Endothelial cell of hepatic sinusoid (primary cell): ENCODE measurements around the gene RASGRF2.

Experiments used
- in situ Hi-C: cut with HindIII; loops from 2 replicates; pipeline ENCODE4 v1.10.0; 2017; ENCODE audit warnings: low sequenced_read_pairs

Gene RASGRF2

DNA sequence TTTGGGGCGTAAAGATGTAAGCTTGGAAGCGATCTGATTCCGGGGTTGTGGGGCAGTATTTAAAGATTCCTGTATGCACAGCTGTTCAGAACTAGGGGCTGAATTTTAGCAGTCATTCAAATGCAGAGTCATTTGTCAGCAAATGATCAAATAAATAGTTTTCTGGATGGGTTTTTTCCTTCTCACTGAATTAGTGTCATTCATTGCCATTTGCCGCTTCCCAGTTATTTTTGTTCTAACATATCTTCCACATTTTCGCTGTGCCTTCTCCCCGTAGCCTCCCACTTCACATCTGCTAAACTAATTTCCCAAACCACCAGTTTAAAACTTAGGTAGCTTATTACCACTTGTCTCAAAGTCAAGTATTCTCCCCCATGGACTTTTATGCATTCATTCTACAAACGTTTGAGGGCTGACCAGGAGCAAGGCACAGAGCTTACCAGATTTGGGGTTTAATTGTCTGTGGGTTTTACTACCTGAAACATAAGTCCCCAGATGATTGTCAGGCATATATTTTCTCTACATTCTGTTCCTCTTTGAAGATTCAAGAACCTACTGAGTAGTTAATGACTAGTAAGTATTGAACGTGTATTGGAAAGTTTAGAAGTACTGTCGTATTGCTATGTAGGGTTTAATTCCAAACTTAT lies 231.7 kb downstream of the RASGRF2 start:
- in situ Hi-C loops = no loop called here

DNA sequence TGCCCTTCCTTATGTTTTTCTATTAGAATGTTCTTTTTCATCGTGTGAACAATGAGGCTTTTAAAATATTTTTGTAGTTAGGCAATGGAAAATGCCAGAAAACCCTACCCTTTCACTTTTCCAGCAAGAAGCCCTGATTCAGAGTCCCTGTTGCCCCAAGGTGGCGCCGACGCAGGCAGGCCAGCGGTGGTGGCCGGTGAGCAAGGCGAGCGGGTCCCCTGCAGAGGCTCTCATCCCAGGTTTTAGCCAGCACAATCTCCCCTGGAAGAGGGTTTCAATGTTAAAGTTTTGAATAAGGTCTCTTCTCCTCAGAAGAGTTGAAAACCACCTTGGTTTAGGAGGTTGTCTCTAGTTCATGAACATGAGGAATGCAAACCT lies 232.2 kb downstream of the RASGRF2 start:
- in situ Hi-C loops = no loop called here

DNA sequence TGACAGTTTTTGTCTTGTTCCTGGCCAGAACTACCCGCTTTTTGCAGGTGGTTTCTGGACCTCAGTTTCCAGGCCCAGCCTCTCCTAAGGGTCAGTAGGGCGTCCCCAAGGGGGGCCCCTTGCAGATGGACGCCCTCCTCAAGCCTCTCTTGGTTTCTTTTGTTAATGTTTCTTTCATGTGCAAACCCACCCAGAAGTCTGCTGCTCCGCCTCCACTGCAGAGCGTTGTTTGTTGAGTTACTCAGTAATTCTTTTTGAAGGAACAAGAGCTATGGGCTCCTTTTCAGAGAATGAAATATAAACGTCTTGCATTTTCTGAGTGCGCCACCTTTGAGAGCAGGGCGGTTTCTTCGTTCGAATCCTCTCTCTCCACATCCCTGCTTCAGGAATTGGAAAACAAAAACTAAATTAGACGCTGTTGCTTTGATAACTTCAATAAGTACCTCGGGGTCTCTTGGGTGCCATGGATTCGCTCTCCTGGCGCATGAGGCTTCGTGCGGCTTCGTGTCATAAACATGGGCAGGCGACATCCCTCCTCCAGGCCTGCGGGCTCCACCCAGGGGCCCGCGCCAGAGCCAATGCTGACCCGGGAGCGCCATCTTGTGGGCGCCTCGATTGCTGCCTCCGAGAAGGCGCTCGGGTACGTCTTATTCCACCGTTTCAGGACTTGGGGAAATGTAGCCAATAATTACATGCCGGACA lies 234.6 kb downstream of the RASGRF2 start:
- in situ Hi-C loops = no loop called here

DNA sequence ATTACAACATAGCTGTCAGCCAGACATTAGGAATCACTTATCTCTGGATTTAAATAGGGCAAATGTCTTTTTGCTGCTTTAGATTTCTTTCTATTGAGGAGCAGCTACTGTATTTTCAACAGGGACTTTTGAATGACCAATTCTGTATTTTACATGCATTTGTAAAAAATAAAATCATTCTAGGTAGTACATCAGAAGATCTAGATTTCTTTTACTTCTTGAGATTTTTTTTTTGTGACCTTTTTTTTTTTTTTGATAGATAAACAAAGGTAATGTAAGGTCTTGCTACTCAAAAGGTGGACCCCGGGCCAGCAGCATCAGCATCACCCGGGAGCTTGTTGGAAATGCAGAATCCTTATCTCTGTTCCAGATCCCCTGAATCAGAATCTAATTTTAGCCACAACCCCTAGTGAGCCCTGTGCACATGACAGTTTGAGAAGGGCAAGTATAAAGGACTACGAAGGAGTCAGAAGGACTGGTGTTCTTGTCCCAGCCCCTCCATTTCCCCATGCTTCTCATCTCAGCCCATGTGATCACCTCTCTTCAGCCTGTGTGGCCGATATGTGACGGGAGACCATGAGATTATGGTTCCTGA lies 235.3 kb downstream of the RASGRF2 start:
- in situ Hi-C loops = no loop called here

DNA sequence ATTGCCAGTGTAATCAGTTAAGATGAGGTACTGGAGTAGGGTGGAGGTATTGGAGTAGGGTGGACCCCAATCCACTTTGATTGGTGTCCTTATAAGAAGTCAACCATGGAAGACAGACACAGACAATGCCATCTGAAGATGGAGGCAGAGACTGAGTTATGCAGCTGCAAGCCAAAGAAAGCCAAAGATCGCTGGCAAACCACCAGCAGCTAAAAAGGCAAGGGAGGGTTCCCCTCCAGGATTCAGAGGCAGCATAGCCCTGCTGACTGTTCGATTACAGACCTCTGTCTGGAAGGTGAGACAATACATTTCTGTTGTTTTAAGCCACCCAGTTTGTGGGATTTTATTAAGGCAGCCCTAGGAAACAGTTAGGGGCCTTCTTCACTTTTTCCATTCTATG lies 242.5 kb downstream of the RASGRF2 start:
- in situ Hi-C loops = no loop called here

GRCh38 chr5:81203729-81204128 lies 243.6 kb downstream of the RASGRF2 start:
- in situ Hi-C loops = no loop called here

GRCh38 chr5:81204205-81204604 lies 244.0 kb downstream of the RASGRF2 start:
- in situ Hi-C loops = no loop called here

GRCh38 chr5:81205058-81205457 lies 244.9 kb downstream of the RASGRF2 start:
- in situ Hi-C loops = no loop called here

- in situ Hi-C loops = no loop called here
Measured at GRCh38 chr5:81207009-81207408, 246.8 kb downstream of the RASGRF2 start.

DNA sequence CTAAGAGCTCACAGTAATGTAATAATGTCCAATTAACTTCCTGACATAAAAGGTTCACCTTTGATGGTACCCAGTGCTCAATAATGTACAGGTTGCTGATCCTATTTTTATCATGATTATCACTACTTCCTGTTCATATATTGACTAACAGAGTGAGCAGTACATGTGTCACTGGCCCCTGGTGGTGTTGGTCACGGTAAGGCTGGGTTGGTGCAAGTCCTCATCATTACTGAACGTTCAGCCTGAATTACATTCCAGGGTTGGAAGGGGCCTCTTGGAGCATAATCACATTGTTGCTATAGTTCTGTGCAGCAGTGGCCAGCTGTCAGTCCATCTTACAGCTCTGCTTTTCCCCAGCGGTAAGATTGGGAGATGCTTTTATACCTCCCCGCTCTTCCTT lies 248.7 kb downstream of the RASGRF2 start:
- in situ Hi-C loops = no loop called here

DNA sequence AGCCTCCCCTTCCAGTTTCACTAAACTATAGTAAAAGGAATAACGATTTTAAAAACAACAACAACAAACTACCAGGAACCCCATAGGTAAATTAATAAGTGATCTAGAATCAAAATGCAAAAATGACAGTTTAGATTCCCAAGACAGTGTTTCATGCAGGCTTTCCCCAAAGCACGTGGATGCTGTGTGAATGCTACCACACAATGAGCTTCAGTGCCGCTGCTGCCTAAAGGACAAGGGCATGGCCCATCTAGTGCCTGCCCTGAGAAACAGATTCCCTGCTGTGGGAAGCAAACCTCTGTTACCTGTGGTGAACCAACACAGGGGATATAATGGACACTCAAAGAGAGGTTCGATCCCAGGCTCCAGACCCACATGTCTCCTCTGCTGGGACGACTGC lies 249.2 kb downstream of the RASGRF2 start:
- in situ Hi-C loops = no loop called here

DNA sequence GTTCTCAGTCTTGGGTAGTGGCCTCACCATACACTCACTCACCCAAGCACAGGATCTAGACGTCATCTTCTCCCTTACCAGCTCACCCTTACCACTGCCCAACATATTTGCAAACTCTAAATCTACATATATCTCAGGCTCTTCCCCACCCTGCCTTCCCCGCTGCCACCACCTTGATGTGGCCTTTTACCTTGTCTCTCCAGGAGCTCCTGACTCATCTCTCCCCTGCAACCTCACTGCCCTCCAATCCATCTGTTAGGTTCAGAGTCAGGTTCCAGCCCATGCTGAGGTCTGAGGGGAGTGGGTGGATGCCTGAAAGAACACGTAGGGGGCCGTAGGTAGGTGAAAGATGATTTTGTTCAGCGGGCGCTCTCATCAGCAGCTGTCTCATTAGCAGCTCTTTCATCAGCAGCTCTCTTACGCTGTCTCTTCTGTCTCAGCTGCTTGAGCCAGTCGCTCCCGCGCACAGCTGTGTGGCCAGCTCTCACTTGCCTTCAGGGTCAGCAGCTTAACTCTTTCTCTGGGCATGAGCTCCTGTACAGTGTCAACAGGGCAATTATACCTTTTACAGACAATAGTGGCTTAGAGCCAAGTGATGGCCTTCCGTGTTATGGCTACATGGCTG lies 249.8 kb downstream of the RASGRF2 start:
- in situ Hi-C loops = no loop called here

- in situ Hi-C loops = no loop called here
Measured at GRCh38 chr5:81212211-81212751, 252.1 kb downstream of the RASGRF2 start.

DNA sequence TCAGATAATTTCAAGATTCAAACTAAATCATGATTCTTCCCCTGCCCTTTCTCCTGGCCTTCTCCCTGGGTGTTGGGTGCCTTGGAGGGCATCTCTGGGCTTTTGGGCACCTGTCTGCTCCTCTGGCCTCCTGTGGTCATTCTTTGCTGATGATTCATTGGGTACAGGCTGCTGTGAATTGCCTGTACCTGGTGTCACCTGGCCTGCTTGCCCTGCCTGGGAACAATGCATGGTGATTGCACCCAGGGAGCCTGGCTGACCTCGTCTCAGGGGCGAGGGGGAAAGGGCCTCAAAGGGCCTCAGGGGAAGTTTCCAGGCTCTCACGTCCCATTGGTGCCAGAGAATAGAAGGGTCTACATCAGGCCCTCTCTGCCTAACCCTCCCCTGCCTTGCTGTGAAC lies 252.9 kb downstream of the RASGRF2 start:
- in situ Hi-C loops = no loop called here

DNA sequence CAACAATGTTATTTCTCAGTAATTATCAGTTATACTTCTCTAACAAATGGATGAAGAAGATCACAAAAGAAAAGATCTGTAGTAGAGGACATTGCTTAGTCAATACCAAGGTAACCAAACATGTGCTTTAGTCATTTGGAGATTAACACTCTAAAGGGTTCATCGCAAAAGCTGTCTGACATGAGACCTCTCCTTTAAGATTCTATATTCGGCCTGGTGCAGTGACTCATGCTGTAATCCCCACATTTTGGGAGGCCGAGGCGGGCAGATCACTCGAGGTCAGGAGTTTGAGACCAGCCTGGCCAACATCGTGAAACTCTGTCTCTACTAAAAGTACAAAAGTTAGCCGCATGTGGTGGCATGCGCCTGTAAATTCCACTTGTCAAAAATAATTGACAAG lies 254.7 kb downstream of the RASGRF2 start:
- in situ Hi-C loops = no loop called here

DNA sequence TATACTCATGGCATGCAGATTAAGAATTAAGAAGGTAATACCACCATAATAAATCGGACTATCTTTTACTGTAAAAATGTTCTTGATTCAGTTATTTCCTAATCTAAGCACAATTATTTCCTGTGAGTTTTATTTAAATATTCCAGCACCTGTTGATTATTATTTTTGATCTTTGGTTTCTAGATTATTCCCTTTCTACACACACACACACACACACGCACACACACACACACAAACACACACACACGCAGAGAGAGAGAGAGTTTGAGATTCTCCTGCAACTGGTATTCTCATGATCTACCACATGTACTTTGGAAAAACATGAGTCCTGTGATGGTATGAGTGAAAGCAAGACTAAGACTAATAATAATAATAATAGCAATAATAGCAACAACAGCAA lies 256.0 kb downstream of the RASGRF2 start:
- in situ Hi-C loops = no loop called here

DNA sequence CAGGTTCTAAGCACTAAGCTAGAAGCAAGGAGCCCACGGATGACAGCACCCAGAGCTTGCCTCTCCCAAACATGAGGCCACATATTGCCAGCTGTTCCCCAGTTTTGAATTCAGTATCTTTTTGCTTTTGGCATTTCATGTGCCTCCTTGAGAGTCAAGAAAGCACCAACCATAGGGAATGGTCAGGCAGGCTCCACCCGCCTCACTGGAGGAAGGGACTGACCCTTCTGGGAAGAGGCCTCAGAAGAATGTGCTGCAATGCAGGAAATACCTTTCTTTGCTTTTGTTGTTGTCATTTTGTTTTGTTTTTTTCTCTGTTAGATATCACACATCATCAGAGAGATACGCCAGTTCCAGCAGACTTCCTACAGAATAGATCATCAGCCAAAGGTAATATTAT lies 259.2 kb downstream of the RASGRF2 start:
- in situ Hi-C loops = no loop called here

DNA sequence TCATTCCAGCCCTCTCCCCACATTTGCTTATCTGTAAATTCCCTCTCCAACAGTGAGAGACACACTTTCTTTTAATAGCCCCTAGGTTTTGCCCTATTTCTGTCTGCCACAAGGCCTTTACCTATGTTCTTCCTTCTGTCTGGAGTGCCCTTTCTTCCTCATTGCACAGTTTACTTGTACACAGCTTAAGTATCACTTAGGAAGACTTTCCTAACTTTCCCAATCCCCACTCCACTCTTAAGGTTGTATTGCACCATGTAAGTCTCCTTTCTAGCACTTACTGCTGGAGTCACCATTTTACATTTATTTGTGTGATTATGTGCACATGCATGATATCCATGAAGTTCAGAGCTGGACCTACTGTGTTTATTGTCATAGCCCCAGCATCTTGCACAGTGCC lies 262.1 kb downstream of the RASGRF2 start:
- in situ Hi-C loops = no loop called here

DNA sequence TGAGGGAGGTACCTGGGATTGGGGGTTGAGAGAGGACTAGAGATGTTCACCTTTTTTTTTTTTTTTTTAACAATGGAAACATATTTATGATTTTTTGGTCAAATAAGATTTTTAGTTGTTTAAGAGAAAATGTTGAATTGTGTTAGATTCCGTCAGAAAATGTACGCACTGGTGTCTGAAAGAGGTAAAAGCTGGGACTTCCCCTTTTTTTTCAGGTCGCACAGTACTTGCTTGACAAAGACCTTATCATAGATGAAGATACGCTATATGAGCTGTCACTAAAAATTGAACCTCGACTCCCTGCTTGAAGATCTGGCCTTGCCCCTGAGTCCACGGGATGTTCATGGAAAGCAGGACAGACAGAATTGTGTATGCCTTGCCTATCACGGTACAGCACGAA lies 265.3 kb downstream of the RASGRF2 start:
- in situ Hi-C loops = no loop called here

DNA sequence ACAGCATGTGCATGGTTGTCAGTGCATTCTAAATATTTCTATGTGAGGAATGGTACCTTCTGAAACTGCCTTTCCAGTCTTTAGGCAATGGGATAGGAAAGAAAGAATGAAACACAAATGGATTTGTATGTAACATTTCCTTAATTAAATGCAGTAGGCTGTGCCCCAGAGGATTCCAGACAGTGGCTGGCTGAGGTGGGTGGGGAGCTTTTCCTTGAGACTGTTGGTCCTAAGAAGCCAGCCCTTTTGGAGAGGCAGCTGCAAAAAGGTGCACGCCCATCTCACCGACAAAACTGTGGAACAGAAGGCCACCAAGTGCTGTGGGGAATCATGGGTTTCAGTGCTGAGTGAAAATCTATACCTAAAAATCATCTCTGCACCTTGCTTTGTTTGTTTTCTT lies 266.1 kb downstream of the RASGRF2 start:
- in situ Hi-C loops = no loop called here

GRCh38 chr5:81226949-81227348 lies 266.8 kb downstream of the RASGRF2 start:
- in situ Hi-C loops = no loop called here

- in situ Hi-C loops = no loop called here
Measured at GRCh38 chr5:81228084-81228483, 267.9 kb downstream of the RASGRF2 start.
